ENCODE results near the gene SPIRE1. TPM values are rescaled to one million over a fixed set of nuclear protein-coding genes. Genes with fewer than 3 reads are reported as not detected.
"Not testable (repeated sequence)": the region's sequence is repeated elsewhere in the genome, so short reads cannot be mapped to it uniquely, and the experiment has no call there.

Gene SPIRE1
- total RNA-seq, 1 donor from 2014 or later = 49.2 TPM

- no peaks in the 10 kb centered on the region for H3K27me3 ChIP-seq (ENCODE audit: control insufficient read depth, insufficient read depth, low read length)
- H3K36me3 ChIP-seq (ENCODE audit: control insufficient read depth, insufficient read depth, low read length) = no peaks in the 10 kb centered on the region
- DNase-seq (ENCODE audit: low read depth) = no peak
- TF ChIP-seq CTCF (IDR thresholded peaks at IDR 0.05; ENCODE audit: insufficient read depth, low read length, poor library complexity, severe bottlenecking) = no peak
- H3K4me3 ChIP-seq (ENCODE audit: low read depth, low read length) = no peak overlapping the region
Measured at GRCh38 chr18:12574494-12575185, 83.3 kb downstream of the SPIRE1 start.

- H3K4me3 ChIP-seq (ENCODE audit: low read depth, low read length) = no peak overlapping the region
- H3K36me3 ChIP-seq (ENCODE audit: control insufficient read depth, insufficient read depth, low read length) = no peaks in the 10 kb centered on the region
- TF ChIP-seq CTCF (IDR thresholded peaks at IDR 0.05; ENCODE audit: insufficient read depth, low read length, poor library complexity, severe bottlenecking) = no peak
- no peaks in the 10 kb centered on the region for H3K27me3 ChIP-seq (ENCODE audit: control insufficient read depth, insufficient read depth, low read length)
- no peak for DNase-seq (ENCODE audit: low read depth)
Measured at GRCh38 chr18:12571630-12572029, 86.3 kb downstream of the SPIRE1 start.

DNA sequence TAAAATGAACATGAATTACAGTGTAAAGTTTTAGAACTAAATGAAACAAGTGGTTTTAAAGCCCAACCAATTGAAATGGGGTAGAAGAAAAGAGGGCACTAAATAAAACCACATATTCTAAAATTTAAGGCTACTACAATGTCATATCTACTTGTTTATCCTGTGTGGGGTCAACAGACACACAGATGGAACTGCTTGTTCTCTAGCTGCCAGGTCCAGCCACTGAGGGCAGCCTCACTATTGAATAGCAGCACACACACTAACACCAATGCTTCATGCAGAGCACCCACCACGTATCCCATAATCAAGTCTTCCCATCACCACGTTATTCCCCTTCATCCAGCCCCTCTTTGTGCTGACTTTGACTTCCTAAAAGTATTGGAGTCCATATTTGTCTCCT lies 88.1 kb downstream of the SPIRE1 start:
- no peak for TF ChIP-seq CTCF (IDR thresholded peaks at IDR 0.05; ENCODE audit: insufficient read depth, low read length, poor library complexity, severe bottlenecking)
- Histone ChIP-seq H3K36me3 (ENCODE audit: control insufficient read depth, insufficient read depth, low read length) (no peaks in the 10 kb centered on the region), H3K27me3 (ENCODE audit: control insufficient read depth, insufficient read depth, low read length) (no peaks in the 10 kb centered on the region), H3K4me3 (ENCODE audit: low read depth, low read length) (no peak overlapping the region)
- DNase-seq (ENCODE audit: low read depth) = no peak

DNA sequence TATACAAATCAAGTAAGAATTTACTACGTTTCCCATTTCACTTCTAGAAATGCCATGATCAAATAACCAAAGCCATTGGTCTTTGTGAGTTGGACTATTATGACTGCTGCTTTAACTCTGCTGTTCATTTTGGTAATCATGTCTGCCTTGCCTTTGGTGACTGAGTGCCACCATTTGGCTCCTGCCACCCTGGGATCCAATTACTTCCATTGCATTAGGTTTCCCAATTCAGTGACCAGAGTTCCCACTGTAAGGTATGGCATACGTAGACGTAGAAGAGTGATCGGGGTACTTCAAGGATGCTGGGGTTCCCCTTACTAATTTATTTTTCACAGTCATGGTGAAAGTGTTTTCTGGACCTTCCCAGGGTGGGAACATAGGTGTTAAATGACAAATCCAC lies 90.1 kb downstream of the SPIRE1 start:
- H3K27me3 ChIP-seq (ENCODE audit: control insufficient read depth, insufficient read depth, low read length) = no peaks in the 10 kb centered on the region
- TF ChIP-seq CTCF (IDR thresholded peaks at IDR 0.05; ENCODE audit: insufficient read depth, low read length, poor library complexity, severe bottlenecking) = no peak

GRCh38 chr18:12564861-12565260 lies 93.0 kb downstream of the SPIRE1 start:
- TF ChIP-seq CTCF (IDR thresholded peaks at IDR 0.05; ENCODE audit: insufficient read depth, low read length, poor library complexity, severe bottlenecking) = no peak
- no peaks in the 10 kb centered on the region for H3K27me3 ChIP-seq (ENCODE audit: control insufficient read depth, insufficient read depth, low read length)
- H3K4me3 ChIP-seq (ENCODE audit: low read depth, low read length) = no peak overlapping the region
- H3K36me3 ChIP-seq (ENCODE audit: control insufficient read depth, insufficient read depth, low read length) = no peaks in the 10 kb centered on the region
- no peak for DNase-seq (ENCODE audit: low read depth)

More for the DNA sequence above, 90.1 kb downstream of the SPIRE1 start:
- Histone ChIP-seq H3K36me3 (ENCODE audit: control insufficient read depth, insufficient read depth, low read length) (no peaks in the 10 kb centered on the region), H3K4me3 (ENCODE audit: low read depth, low read length) (no peak overlapping the region)
- DNase-seq (ENCODE audit: low read depth) = no peak

GRCh38 chr18:12564378-12564777 lies 93.5 kb downstream of the SPIRE1 start:
- DNase-seq (ENCODE audit: low read depth) = no peak
- H3K4me3 ChIP-seq (ENCODE audit: low read depth, low read length) = no peak overlapping the region
- no peaks in the 10 kb centered on the region for H3K36me3 ChIP-seq (ENCODE audit: control insufficient read depth, insufficient read depth, low read length)
- no peak for TF ChIP-seq CTCF (IDR thresholded peaks at IDR 0.05; ENCODE audit: insufficient read depth, low read length, poor library complexity, severe bottlenecking)
- H3K27me3 ChIP-seq (ENCODE audit: control insufficient read depth, insufficient read depth, low read length) = no peaks in the 10 kb centered on the region

- H3K36me3 ChIP-seq (ENCODE audit: control insufficient read depth, insufficient read depth, low read length) = not testable (repeated sequence)
Measured at GRCh38 chr18:12560600-12560999, 97.3 kb downstream of the SPIRE1 start.

More at GRCh38 chr18:12560600-12560999, 97.3 kb downstream of the SPIRE1 start:
- not testable (repeated sequence) for H3K27me3 ChIP-seq (ENCODE audit: control insufficient read depth, insufficient read depth, low read length); H3K4me3 ChIP-seq (ENCODE audit: low read depth, low read length); DNase-seq (ENCODE audit: low read depth)
